K562 (cell line): Measurements from ENCODE around the gene PLSCR3. TPM values are rescaled to one million over a fixed set of nuclear protein-coding genes. Genes with fewer than 3 reads are reported as not detected.

ENCODE experiments used
- BRD4 ChIP-seq: fragments of 200-600 bp; sonication (generic); IDR thresholded peaks from 2 replicates; pipeline ENCODE4 v1.6.1; 2017; ENCODE audit warnings: inconsistent platforms
- CBX8 ChIP-seq: fragments of 200-600 bp; sonication (generic); IDR thresholded peaks from 2 replicates; pipeline ENCODE4 v1.6.1; 2012; ENCODE audit warnings: borderline replicate concordance, mixed run types, low read depth, mild to moderate bottlenecking, moderate library complexity, mixed read lengths, low read length, control low read depth, inconsistent platforms; ENCODE audit not compliant: poor library complexity, severe bottlenecking; ENCODE audit errors: extremely low read depth
- EGR1 ChIP-seq: fragments of 450-650 bp; conservative IDR thresholded peaks from 2 replicates; pipeline ENCODE4 v1.6.1; 2017; ENCODE audit warnings: mild to moderate bottlenecking
- ELF1 ChIP-seq: fragments of 200-800 bp; sonication (Bioruptor generic); IDR thresholded peaks from 2 replicates; pipeline ENCODE4 v1.6.1; 2016; ENCODE audit warnings: missing genetic modification characterization, missing compliant biosample characterization
- FOSL1 ChIP-seq: fragments of 200-800 bp; sonication (Bioruptor generic); conservative IDR thresholded peaks from 2 replicates; pipeline ENCODE4 v1.6.1; 2016; ENCODE audit warnings: missing genetic modification characterization, missing compliant biosample characterization
- JUND ChIP-seq, 2 experiments: IDR thresholded peaks; 2 replicates in 1 of 2; 3 replicates in 1 of 2; pipeline ENCODE4 v1.6.1; 2011; ENCODE audit warnings: borderline replicate concordance in 2 of 2, low read depth in 2 of 2, low read length in 2 of 2, improper control_type of control experiment in 1 of 2, missing biosample characterization in 1 of 2, missing genetic modification characterization in 1 of 2, missing genetic modification reagents in 1 of 2
- MCM3 ChIP-seq: fragments of 450-650 bp; IDR thresholded peaks from 2 replicates; pipeline ENCODE4 v1.6.1; 2016
- PTTG1 ChIP-seq: fragments of 450-650 bp; IDR thresholded peaks from 2 replicates; pipeline ENCODE4 v1.6.1; 2016; ENCODE audit warnings: low read depth, mild to moderate bottlenecking, missing genetic modification characterization, missing compliant biosample characterization
- PURB ChIP-seq: sonication (generic); formaldehyde crosslinking; IDR thresholded peaks from 2 replicates; pipeline ENCODE4 v1.9.0; 2021; ENCODE audit warnings: low read depth, mild to moderate bottlenecking, missing genetic modification reagents
- TCF3 ChIP-seq: sonication (generic); formaldehyde crosslinking; IDR thresholded peaks from 2 replicates; pipeline ENCODE4 v1.4.0; 2020; ENCODE audit warnings: mild to moderate bottlenecking, missing genetic modification reagents
- TEAD1 ChIP-seq, 2 experiments: fragments of 450-650 bp in 1 of 2; sonication (generic) in 1 of 2; formaldehyde crosslinking; IDR thresholded peaks; 2 replicates each; pipeline versions ENCODE4 v1.4.0 to v1.8.0; 2020 to 2022; ENCODE audit warnings: mild to moderate bottlenecking in 2 of 2, missing genetic modification reagents in 1 of 2
- ZNF551 ChIP-seq: fragments of 250-450 bp; sonication (Bioruptor Pico); IDR thresholded peaks from 2 replicates; pipeline ENCODE4 v1.5.0; 2021; ENCODE audit warnings: mild to moderate bottlenecking, moderate library complexity
- polyA plus RNA-seq, 8 experiments: library from polyadenylated mRNA; depleted of rRNA in 4 of 8; stranded (reverse) in 5 of 8; unstranded in 3 of 8; fragments of >200 nt; fragmentation: Nextera tagmentation in 2 of 8; fragmentation: Illumina TruSeq in 1 of 8; extraction: Ambion mirVana in 2 of 8; extraction: Trizol in 1 of 8; gene quantifications; 2 replicates each; pipeline versions ENCODE4 v1.2.1 to v1.2.3, GENCODE V29; 2011 to 2014; ENCODE audit warnings: inconsistent platforms in 1 of 8, missing spikeins in 1 of 8
- total RNA-seq, 7 experiments: library from RNA; depleted of rRNA in 6 of 7; stranded (reverse); fragments of >200 nt in 6 of 7; fragmentation: Illumina TruSeq in 2 of 7; extraction: Trizol in 2 of 7; gene quantifications; 2 replicates each; pipeline versions ENCODE4 v1.2.1 to v1.2.3, GENCODE V29; 2011 to 2021; ENCODE audit warnings: low replicate concordance in 1 of 7
- TF ChIP-seq, protein P1 (sequence below): sonication (generic); formaldehyde crosslinking; IDR thresholded peaks from 2 replicates; pipeline ENCODE4 v1.8.0; 2022; ENCODE audit warnings: mild to moderate bottlenecking, missing genetic modification reagents
- TF ChIP-seq, protein P2 (sequence below), 2 experiments: fragments of 200-800 bp in 1 of 2; sonication (Bioruptor generic) in 1 of 2; sonication (generic) in 1 of 2; formaldehyde crosslinking in 1 of 2; IDR thresholded peaks in 1 of 2; conservative IDR thresholded peaks in 1 of 2; 2 replicates each; pipeline versions ENCODE4 v1.5.0 to v1.6.1; 2016 to 2020; ENCODE audit warnings: missing compliant biosample characterization in 1 of 2, missing genetic modification characterization in 1 of 2, missing genetic modification reagents in 1 of 2
- TF ChIP-seq, protein P3 (sequence below): fragments of 450-650 bp; IDR thresholded peaks from 2 replicates; pipeline ENCODE4 v1.6.1; 2017; ENCODE audit warnings: mild to moderate bottlenecking, moderate library complexity
- TF ChIP-seq, protein P4 (sequence below): sonication (generic); formaldehyde crosslinking; IDR thresholded peaks from 2 replicates; pipeline ENCODE4 v1.8.1; 2022; ENCODE audit warnings: missing genetic modification reagents
- TF ChIP-seq, protein P5 (sequence below): fragments of 250-450 bp; sonication (Bioruptor Pico); IDR thresholded peaks from 2 replicates; pipeline ENCODE4 v1.4.0; 2020; ENCODE audit warnings: mild to moderate bottlenecking, moderate library complexity, borderline replicate concordance

PLSCR3 gene
- total and polyA plus RNA-seq, 9 of the 15 experiments (the other 6 are each of a cell fraction or from before 2014, with no cell fraction given): 3.2 to 16.8 (median 4.5) TPM

DNA sequence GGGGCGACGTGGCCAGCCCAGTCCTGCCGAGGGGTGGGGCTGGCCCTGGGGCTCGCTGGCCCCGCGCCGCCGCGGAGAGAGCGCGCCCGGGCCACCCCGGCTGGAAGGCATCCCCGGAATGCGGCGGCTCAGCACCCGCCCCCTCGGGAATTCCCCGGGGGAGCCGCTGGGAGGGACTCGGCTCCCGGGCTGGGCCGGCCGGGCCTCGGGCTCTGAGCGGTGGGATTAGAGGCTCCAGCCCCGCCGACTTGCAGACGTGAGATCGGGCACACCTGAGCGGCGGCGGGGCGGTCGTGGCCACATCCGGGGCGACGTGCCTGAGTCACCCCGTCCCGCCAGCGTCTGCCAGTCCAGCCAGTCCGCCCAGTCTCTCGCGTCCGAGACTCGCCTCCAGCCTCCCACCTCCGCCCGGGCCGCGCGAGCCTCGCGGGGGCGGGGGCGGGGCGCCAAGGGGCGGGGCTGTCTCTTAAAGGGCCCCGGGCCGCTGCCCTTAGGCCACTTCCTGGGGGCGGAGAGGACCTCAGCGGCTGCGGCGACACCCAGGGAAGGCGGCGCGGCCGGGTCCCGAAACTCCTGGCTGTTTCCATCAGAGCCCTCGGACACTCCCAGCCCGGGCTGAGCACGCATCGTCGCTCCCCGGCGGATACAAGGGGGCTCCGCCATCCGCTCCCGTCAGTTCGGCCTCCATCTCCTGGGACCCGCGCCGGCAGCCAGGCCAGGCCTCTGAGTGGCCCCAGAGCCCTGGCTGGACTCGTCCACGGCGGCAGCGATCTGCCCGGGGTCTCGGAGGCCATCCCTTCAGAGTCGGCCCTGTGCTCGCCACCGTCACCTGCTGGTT, 42.4 kb downstream of the PLSCR3 start, which contains the start of gene KCTD11 (continued):
- TF ChIP-seq, protein P1, sequence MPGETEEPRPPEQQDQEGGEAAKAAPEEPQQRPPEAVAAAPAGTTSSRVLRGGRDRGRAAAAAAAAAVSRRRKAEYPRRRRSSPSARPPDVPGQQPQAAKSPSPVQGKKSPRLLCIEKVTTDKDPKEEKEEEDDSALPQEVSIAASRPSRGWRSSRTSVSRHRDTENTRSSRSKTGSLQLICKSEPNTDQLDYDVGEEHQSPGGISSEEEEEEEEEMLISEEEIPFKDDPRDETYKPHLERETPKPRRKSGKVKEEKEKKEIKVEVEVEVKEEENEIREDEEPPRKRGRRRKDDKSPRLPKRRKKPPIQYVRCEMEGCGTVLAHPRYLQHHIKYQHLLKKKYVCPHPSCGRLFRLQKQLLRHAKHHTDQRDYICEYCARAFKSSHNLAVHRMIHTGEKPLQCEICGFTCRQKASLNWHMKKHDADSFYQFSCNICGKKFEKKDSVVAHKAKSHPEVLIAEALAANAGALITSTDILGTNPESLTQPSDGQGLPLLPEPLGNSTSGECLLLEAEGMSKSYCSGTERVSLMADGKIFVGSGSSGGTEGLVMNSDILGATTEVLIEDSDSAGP: peak; percentile 92
- no peak for TF ChIP-seq PURB
- no peak for TF ChIP-seq CBX8
- TF ChIP-seq FOSL1: peak; percentile 77
- 0 out of 2 replicates have a peak, but pooled peaks have one; percentile 13 for TF ChIP-seq BRD4
- TF ChIP-seq, protein P2, sequence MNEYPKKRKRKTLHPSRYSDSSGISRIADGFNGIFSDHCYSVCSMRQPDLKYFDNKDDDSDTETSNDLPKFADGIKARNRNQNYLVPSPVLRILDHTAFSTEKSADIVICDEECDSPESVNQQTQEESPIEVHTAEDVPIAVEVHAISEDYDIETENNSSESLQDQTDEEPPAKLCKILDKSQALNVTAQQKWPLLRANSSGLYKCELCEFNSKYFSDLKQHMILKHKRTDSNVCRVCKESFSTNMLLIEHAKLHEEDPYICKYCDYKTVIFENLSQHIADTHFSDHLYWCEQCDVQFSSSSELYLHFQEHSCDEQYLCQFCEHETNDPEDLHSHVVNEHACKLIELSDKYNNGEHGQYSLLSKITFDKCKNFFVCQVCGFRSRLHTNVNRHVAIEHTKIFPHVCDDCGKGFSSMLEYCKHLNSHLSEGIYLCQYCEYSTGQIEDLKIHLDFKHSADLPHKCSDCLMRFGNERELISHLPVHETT (CRISPR knock-in tag; conservative IDR thresholded peaks at IDR 0.05 in 1 of 2, IDR thresholded peaks at IDR 0.05 in 1 of 2): peak in 1 of 2 experiments; percentile 67; a peak in 2 of 4 replicates
- peak; percentile 8; the same call in 1 of the 2 replicates for TF ChIP-seq JUND (IDR thresholded peaks at IDR 0.05; ENCODE audit: borderline replicate concordance, low read depth, low read length)
- no peak for TF ChIP-seq JUND (tag; IDR thresholded peaks at IDR 0.05; ENCODE audit: borderline replicate concordance, low read depth, low read length)
- TF ChIP-seq, protein P3, sequence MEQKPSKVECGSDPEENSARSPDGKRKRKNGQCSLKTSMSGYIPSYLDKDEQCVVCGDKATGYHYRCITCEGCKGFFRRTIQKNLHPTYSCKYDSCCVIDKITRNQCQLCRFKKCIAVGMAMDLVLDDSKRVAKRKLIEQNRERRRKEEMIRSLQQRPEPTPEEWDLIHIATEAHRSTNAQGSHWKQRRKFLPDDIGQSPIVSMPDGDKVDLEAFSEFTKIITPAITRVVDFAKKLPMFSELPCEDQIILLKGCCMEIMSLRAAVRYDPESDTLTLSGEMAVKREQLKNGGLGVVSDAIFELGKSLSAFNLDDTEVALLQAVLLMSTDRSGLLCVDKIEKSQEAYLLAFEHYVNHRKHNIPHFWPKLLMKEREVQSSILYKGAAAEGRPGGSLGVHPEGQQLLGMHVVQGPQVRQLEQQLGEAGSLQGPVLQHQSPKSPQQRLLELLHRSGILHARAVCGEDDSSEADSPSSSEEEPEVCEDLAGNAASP: no peak
- 0 out of 2 replicates have a peak, but pooled peaks have one; percentile 7 for TF ChIP-seq TCF3 (CRISPR knock-in tag)
- no peak for TF ChIP-seq PTTG1
- no peak for TF ChIP-seq ZNF551 (CRISPR knock-in tag)
- peak; percentile 95 for TF ChIP-seq EGR1
- no peak for TF ChIP-seq MCM3
- peak; percentile 59; the same call in 1 of the 2 replicates for TF ChIP-seq ELF1 (tag)
- TF ChIP-seq, protein P4, sequence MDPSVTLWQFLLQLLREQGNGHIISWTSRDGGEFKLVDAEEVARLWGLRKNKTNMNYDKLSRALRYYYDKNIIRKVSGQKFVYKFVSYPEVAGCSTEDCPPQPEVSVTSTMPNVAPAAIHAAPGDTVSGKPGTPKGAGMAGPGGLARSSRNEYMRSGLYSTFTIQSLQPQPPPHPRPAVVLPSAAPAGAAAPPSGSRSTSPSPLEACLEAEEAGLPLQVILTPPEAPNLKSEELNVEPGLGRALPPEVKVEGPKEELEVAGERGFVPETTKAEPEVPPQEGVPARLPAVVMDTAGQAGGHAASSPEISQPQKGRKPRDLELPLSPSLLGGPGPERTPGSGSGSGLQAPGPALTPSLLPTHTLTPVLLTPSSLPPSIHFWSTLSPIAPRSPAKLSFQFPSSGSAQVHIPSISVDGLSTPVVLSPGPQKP: no peak
- TF ChIP-seq, protein P5, sequence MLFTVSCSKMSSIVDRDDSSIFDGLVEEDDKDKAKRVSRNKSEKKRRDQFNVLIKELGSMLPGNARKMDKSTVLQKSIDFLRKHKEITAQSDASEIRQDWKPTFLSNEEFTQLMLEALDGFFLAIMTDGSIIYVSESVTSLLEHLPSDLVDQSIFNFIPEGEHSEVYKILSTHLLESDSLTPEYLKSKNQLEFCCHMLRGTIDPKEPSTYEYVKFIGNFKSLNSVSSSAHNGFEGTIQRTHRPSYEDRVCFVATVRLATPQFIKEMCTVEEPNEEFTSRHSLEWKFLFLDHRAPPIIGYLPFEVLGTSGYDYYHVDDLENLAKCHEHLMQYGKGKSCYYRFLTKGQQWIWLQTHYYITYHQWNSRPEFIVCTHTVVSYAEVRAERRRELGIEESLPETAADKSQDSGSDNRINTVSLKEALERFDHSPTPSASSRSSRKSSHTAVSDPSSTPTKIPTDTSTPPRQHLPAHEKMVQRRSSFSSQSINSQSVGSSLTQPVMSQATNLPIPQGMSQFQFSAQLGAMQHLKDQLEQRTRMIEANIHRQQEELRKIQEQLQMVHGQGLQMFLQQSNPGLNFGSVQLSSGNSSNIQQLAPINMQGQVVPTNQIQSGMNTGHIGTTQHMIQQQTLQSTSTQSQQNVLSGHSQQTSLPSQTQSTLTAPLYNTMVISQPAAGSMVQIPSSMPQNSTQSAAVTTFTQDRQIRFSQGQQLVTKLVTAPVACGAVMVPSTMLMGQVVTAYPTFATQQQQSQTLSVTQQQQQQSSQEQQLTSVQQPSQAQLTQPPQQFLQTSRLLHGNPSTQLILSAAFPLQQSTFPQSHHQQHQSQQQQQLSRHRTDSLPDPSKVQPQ: no peak
- peak in 1 of 2 experiments; percentile 87; a peak in 1 of 4 replicates for TF ChIP-seq TEAD1 (CRISPR knock-in tag; IDR thresholded peaks at IDR 0.05)
